ENCODE measurements around the gene EFS.
A peak's percentile ranks its signal among the peaks of the same experiment; 100 is the strongest.

EFS gene

GRCh38 chr14:23319746-23320583 lies 45.0 kb downstream of the EFS start:
- H3K4me3 ChIP-seq (ENCODE audit: low read depth, low read length), result peak overlapping the region; percentile 52
- H3K27me3 ChIP-seq (ENCODE audit: insufficient read depth, low read depth, severe bottlenecking), result no peaks in the 10 kb centered on the region
- no peak for DNase-seq
- no peak for TF ChIP-seq CTCF (IDR thresholded peaks at IDR 0.05; ENCODE audit: low read depth, low read length)
- peak overlapping the region; percentile 78 for H3K27ac ChIP-seq
- peaks cover 39% of the 10 kb centered on the region for H3K36me3 ChIP-seq
- no peaks in the 10 kb centered on the region for H3K9me3 ChIP-seq (ENCODE audit: severe bottlenecking)

- Histone ChIP-seq H3K36me3 (peaks cover 15% of the 10 kb centered on the region), H3K27ac (no peak overlapping the region), H3K4me3 (ENCODE audit: low read depth, low read length) (no peak overlapping the region), H3K9me3 (ENCODE audit: severe bottlenecking) (no peaks in the 10 kb centered on the region), H3K27me3 (ENCODE audit: insufficient read depth, low read depth, severe bottlenecking) (no peaks in the 10 kb centered on the region)
- DNase-seq, result no peak
- no peak for TF ChIP-seq CTCF (IDR thresholded peaks at IDR 0.05; ENCODE audit: low read depth, low read length)
Observed at GRCh38 chr14:23316300-23316699, 48.7 kb downstream of the EFS start.

- DNase-seq, result no peak
- Histone ChIP-seq H3K27ac (no peak overlapping the region), H3K9me3 (ENCODE audit: severe bottlenecking) (no peaks in the 10 kb centered on the region), H3K4me3 (ENCODE audit: low read depth, low read length) (no peak overlapping the region), H3K36me3 (peaks cover 44% of the 10 kb centered on the region), H3K27me3 (ENCODE audit: insufficient read depth, low read depth, severe bottlenecking) (no peaks in the 10 kb centered on the region)
- TF ChIP-seq CTCF (IDR thresholded peaks at IDR 0.05; ENCODE audit: low read depth, low read length), result no peak
Observed at GRCh38 chr14:23310546-23310945, 54.4 kb downstream of the EFS start.

- Histone ChIP-seq H3K4me3 (ENCODE audit: low read depth, low read length) (no peak overlapping the region), H3K36me3 (peaks cover 41% of the 10 kb centered on the region), H3K27me3 (ENCODE audit: insufficient read depth, low read depth, severe bottlenecking) (no peaks in the 10 kb centered on the region), H3K27ac (no peak overlapping the region), H3K9me3 (ENCODE audit: severe bottlenecking) (no peaks in the 10 kb centered on the region)
- TF ChIP-seq CTCF (IDR thresholded peaks at IDR 0.05; ENCODE audit: low read depth, low read length), result no peak
- no peak for DNase-seq
Observed at GRCh38 chr14:23308721-23309445, 56.1 kb downstream of the EFS start.

GRCh38 chr14:23307687-23308644 lies 57.0 kb downstream of the EFS start:
- Histone ChIP-seq H3K27me3 (ENCODE audit: insufficient read depth, low read depth, severe bottlenecking) (no peaks in the 10 kb centered on the region), H3K36me3 (peaks cover 41% of the 10 kb centered on the region), H3K4me3 (ENCODE audit: low read depth, low read length) (peak overlapping the region; percentile 84), H3K9me3 (ENCODE audit: severe bottlenecking) (no peaks in the 10 kb centered on the region), H3K27ac (peak overlapping the region; percentile 86)
- TF ChIP-seq CTCF (IDR thresholded peaks at IDR 0.05; ENCODE audit: low read depth, low read length), result no peak
- no peak for DNase-seq

Measured in WERI-Rb-1 (cell line).